SJSA1 (cell line): ENCODE data around the gene CLEC16A. TPM values are rescaled to one million over a fixed set of nuclear protein-coding genes. Genes with fewer than 3 reads are reported as not detected.
A peak's percentile ranks its signal among the peaks of the same experiment; 100 is the strongest.

Source experiments
- DNase-seq, 2 experiments: peaks; one replicate each; pipeline ENCODE4 v3.0.0-alpha.2; 2015 to 2020; ENCODE audit warnings: low spot score in 2 of 2, low read depth in 1 of 2
- H3K27ac ChIP-seq: fragments of 250-450 bp; sonication (Bioruptor Pico); 2 replicates; pipeline ENCODE4 v1.5.1; 2020; ENCODE audit warnings: mild to moderate bottlenecking, moderate library complexity
- H3K27me3 ChIP-seq: fragments of 250-450 bp; sonication (Bioruptor Pico); replicated peaks from 2 replicates; pipeline ENCODE4 v1.5.1; 2020; ENCODE audit warnings: mild to moderate bottlenecking, moderate library complexity
- H3K36me3 ChIP-seq: fragments of 250-450 bp; sonication (Bioruptor Pico); 2 replicates; pipeline ENCODE4 v1.5.1; 2020; ENCODE audit warnings: mild to moderate bottlenecking
- H3K4me1 ChIP-seq: fragments of 250-450 bp; sonication (Bioruptor Pico); replicated peaks from 2 replicates; pipeline ENCODE4 v1.6.1; 2021; ENCODE audit warnings: mild to moderate bottlenecking
- H3K4me3 ChIP-seq: fragments of 250-450 bp; sonication (Bioruptor Pico); 2 replicates; pipeline ENCODE4 v1.5.1; 2020; ENCODE audit warnings: mild to moderate bottlenecking
- H3K9me3 ChIP-seq: fragments of 250-450 bp; sonication (Bioruptor Pico); replicated peaks from 2 replicates; pipeline ENCODE4 v1.5.1; 2020; ENCODE audit warnings: mild to moderate bottlenecking
- total RNA-seq: library from RNA; depleted of rRNA; stranded (reverse); fragments of >200 nt; shearing (Covaris generic); gene quantifications from 2 replicates; pipeline ENCODE4 v1.2.3, GENCODE V29; 2014

CLEC16A gene
- total RNA-seq, 1 experiment from 2014 or later: 14.8 TPM

- Histone ChIP-seq H3K36me3 (peaks cover 14% of the 10 kb centered on the region), H3K4me3 (no peak overlapping the region), H3K9me3 (no peaks in the 10 kb centered on the region), H3K4me1 (peaks cover under 1% of the 10 kb centered on the region), H3K27me3 (no peaks in the 10 kb centered on the region), H3K27ac (no peak overlapping the region)
- DNase-seq: no peak
Observed at GRCh38 chr16:11035096-11035495, 90.7 kb downstream of the CLEC16A start.

- no peak overlapping the region for H3K27ac ChIP-seq
- no peaks in the 10 kb centered on the region for H3K27me3 ChIP-seq
- H3K4me3 ChIP-seq: no peak overlapping the region
- no peaks in the 10 kb centered on the region for H3K9me3 ChIP-seq
- no peaks in the 10 kb centered on the region for H3K4me1 ChIP-seq
- peaks cover 16% of the 10 kb centered on the region for H3K36me3 ChIP-seq
- DNase-seq: no peak
Observed at GRCh38 chr16:11036040-11036439, 91.7 kb downstream of the CLEC16A start.

GRCh38 chr16:11036868-11037410, 92.6 kb downstream of the CLEC16A start:
- Histone ChIP-seq H3K9me3 (no peaks in the 10 kb centered on the region), H3K4me3 (no peak overlapping the region), H3K27ac (no peak overlapping the region), H3K27me3 (no peaks in the 10 kb centered on the region), H3K4me1 (no peaks in the 10 kb centered on the region), H3K36me3 (peaks cover 18% of the 10 kb centered on the region)
- DNase-seq: no peak

- Histone ChIP-seq H3K4me3 (no peak overlapping the region), H3K27me3 (no peaks in the 10 kb centered on the region), H3K9me3 (no peaks in the 10 kb centered on the region), H3K36me3 (peaks cover 28% of the 10 kb centered on the region), H3K4me1 (no peaks in the 10 kb centered on the region), H3K27ac (no peak overlapping the region)
- DNase-seq: no peak
Observed at GRCh38 chr16:11038305-11038704, 93.9 kb downstream of the CLEC16A start.

- Histone ChIP-seq H3K4me1 (no peaks in the 10 kb centered on the region), H3K9me3 (no peaks in the 10 kb centered on the region), H3K27me3 (no peaks in the 10 kb centered on the region), H3K36me3 (peaks cover 30% of the 10 kb centered on the region), H3K4me3 (no peak overlapping the region), H3K27ac (no peak overlapping the region)
- DNase-seq: no peak
Observed at GRCh38 chr16:11038777-11039176, 94.4 kb downstream of the CLEC16A start.

- Histone ChIP-seq H3K27ac (no peak overlapping the region), H3K4me3 (no peak overlapping the region), H3K36me3 (peaks cover 32% of the 10 kb centered on the region), H3K27me3 (no peaks in the 10 kb centered on the region), H3K4me1 (no peaks in the 10 kb centered on the region), H3K9me3 (no peaks in the 10 kb centered on the region)
- no peak for DNase-seq
Observed at GRCh38 chr16:11039726-11040125, 95.4 kb downstream of the CLEC16A start.

GRCh38 chr16:11042191-11042590, 97.8 kb downstream of the CLEC16A start:
- Histone ChIP-seq H3K27ac (no peak overlapping the region), H3K9me3 (no peaks in the 10 kb centered on the region), H3K4me3 (no peak overlapping the region), H3K27me3 (no peaks in the 10 kb centered on the region), H3K4me1 (peaks cover 15% of the 10 kb centered on the region), H3K36me3 (peaks cover 29% of the 10 kb centered on the region)
- DNase-seq: no peak

GRCh38 chr16:11045441-11045840, 101.1 kb downstream of the CLEC16A start:
- peaks cover 41% of the 10 kb centered on the region for H3K4me1 ChIP-seq
- DNase-seq: no peak
- H3K27me3 ChIP-seq: no peaks in the 10 kb centered on the region
- H3K4me3 ChIP-seq: no peak overlapping the region
- no peak overlapping the region for H3K27ac ChIP-seq
- H3K36me3 ChIP-seq: peaks cover 41% of the 10 kb centered on the region
- no peaks in the 10 kb centered on the region for H3K9me3 ChIP-seq

- Histone ChIP-seq H3K4me1 (peaks cover 41% of the 10 kb centered on the region), H3K9me3 (no peaks in the 10 kb centered on the region), H3K36me3 (peaks cover 38% of the 10 kb centered on the region), H3K27me3 (no peaks in the 10 kb centered on the region), H3K27ac (no peak overlapping the region), H3K4me3 (no peak overlapping the region)
- DNase-seq: no peak
Observed at GRCh38 chr16:11045846-11046245, 101.5 kb downstream of the CLEC16A start.

- no peak for DNase-seq
- Histone ChIP-seq H3K4me3 (no peak overlapping the region), H3K9me3 (no peaks in the 10 kb centered on the region), H3K27ac (no peak overlapping the region), H3K27me3 (no peaks in the 10 kb centered on the region), H3K4me1 (peaks cover 45% of the 10 kb centered on the region), H3K36me3 (peaks cover 33% of the 10 kb centered on the region)
Observed at GRCh38 chr16:11046382-11046931, 102.1 kb downstream of the CLEC16A start.

GRCh38 chr16:11047057-11047456, 102.7 kb downstream of the CLEC16A start:
- Histone ChIP-seq H3K9me3 (no peaks in the 10 kb centered on the region), H3K4me3 (no peak overlapping the region), H3K4me1 (peaks cover 51% of the 10 kb centered on the region), H3K36me3 (peaks cover 29% of the 10 kb centered on the region), H3K27me3 (no peaks in the 10 kb centered on the region), H3K27ac (peak overlapping the region; percentile 9; the same call in 1 of the 2 replicates)
- DNase-seq: peak in 1 of 2 experiments; percentile 50

GRCh38 chr16:11047939-11048800, 103.8 kb downstream of the CLEC16A start:
- peaks cover 60% of the 10 kb centered on the region for H3K4me1 ChIP-seq
- H3K27ac ChIP-seq: no peak overlapping the region
- H3K9me3 ChIP-seq: no peaks in the 10 kb centered on the region
- peaks cover 21% of the 10 kb centered on the region for H3K36me3 ChIP-seq
- DNase-seq: no peak
- no peaks in the 10 kb centered on the region for H3K27me3 ChIP-seq
- H3K4me3 ChIP-seq: no peak overlapping the region

- no peaks in the 10 kb centered on the region for H3K27me3 ChIP-seq
- peak overlapping the region; percentile 59 for H3K27ac ChIP-seq
- peaks cover 12% of the 10 kb centered on the region; the same call in 1 of the 2 replicates for H3K36me3 ChIP-seq
- H3K4me1 ChIP-seq: peaks cover 60% of the 10 kb centered on the region
- H3K4me3 ChIP-seq: no peak overlapping the region
- H3K9me3 ChIP-seq: no peaks in the 10 kb centered on the region
- DNase-seq: peak; percentile 61 to 72
Observed at GRCh38 chr16:11049396-11050059, 105.2 kb downstream of the CLEC16A start.

GRCh38 chr16:11050536-11050935, 106.2 kb downstream of the CLEC16A start:
- Histone ChIP-seq H3K4me3 (no peak overlapping the region), H3K27ac (no peak overlapping the region)

More at GRCh38 chr16:11050536-11050935, 106.2 kb downstream of the CLEC16A start:
- Histone ChIP-seq H3K27me3 (no peaks in the 10 kb centered on the region), H3K9me3 (no peaks in the 10 kb centered on the region), H3K36me3 (peaks cover 12% of the 10 kb centered on the region; the same call in 1 of the 2 replicates), H3K4me1 (peaks cover 60% of the 10 kb centered on the region)
- DNase-seq: no peak
